T47D (cell line): ENCODE data around the gene EXOC4.

Experiments used
- DNase-seq, 2 experiments: peaks; one replicate each; pipeline versions ENCODE4 v3.0.0 to v3.0.0-alpha.2; 2011 to 2012; ENCODE audit warnings: low read depth in 1 of 2, low spot score in 1 of 2
- JUND ChIP-seq: IDR thresholded peaks from 2 replicates; pipeline ENCODE4 v1.6.1; 2012; ENCODE audit warnings: low read depth
- in situ Hi-C: cut with HindIII; loops from 2 replicates; pipeline ENCODE4 v1.10.0; 2016; ENCODE audit warnings: low sequenced_read_pairs, low pct_unique_long_range_greater_than_20kb

Gene EXOC4

DNA sequence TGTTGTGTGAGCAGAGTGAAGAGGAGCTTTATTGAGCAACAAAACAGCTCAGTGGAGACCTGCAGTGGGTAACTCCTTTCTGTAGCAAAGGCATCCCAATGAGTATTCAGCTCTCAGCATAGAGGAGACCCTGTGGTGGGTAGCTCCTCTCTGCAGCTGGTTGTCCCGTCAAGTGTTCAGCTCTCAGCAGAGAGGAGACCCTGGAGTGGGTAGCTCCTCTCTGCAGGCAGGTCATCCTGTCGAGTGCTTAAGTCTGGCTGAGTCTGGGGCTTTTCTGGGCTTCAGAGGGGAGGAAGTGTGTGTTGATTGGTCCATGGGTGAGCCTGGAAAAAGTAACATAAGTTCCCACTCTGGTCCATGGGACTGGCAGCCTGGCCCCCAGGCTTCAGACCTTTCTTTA is 702.3 kb downstream of the EXOC4 start:
- in situ Hi-C loops: no loop called here
- no peak for TF ChIP-seq JUND
- DNase-seq: no peak

DNA sequence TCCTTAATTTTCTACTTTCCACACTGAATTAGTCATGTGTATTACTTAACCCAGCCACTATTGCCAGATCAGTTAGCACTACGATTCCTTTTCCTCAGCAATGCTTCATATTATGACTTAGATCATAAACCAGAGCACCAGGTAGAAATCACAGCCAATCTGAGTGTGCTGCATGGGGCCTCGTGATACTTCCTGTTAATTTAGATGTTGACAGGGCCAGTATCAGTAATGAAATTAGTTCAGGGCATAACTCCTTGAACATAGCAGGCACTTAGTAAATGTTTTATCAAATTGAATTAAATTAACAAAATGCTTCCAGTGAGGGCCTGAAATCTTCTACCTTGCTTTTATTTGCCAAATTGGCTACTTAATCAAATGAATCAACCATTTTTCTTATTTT is 705.0 kb downstream of the EXOC4 start:
- no peak for DNase-seq
- in situ Hi-C loops: no loop called here
- no peak for TF ChIP-seq JUND

DNA sequence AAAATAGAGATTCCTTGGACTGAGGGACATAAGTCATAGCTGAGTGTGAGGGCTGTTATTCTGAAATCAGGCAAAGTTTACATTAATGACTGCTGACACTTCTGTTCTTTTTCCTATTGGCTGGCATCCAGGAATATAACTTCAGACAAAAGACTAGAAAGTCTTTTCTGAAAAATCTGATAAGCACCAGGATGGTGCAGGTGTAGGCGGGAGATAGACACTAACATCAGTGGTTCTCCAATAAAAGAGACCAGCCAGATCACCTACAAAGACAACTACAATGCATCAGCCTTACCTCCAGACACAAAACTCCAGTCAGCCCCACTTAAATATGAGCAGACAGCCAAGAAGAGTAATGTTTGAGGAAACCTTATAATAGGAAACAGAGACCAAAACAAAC is 705.9 kb downstream of the EXOC4 start:
- no peak for DNase-seq
- in situ Hi-C loops: no loop called here
- TF ChIP-seq JUND: no peak

DNA sequence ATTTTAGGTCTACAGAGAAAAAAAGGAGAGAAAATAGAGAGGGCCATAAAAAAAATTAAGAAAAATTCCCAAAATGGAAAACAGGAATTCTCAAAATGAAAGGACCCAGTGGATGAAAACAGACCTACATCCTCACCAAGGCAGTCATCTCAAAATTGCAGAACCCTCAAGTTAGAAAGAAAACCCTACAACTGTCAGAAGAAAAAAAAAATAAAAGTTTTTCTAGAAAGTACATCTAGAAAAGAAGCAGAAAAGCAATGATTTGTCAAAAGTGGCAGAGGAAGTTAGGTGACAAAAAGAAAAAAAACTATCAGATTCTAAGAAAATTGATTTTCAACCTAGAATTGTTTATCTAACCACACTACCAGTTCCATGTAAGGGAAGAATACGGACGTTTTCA is 706.6 kb downstream of the EXOC4 start:
- DNase-seq: no peak
- in situ Hi-C loops: no loop called here

GRCh38 chr7:133961724-133962123 is 708.8 kb downstream of the EXOC4 start:
- no peak for TF ChIP-seq JUND
- in situ Hi-C loops: no loop called here
- no peak for DNase-seq

More for the DNA sequence above, 706.6 kb downstream of the EXOC4 start:
- no peak for TF ChIP-seq JUND

GRCh38 chr7:133962646-133963045 is 709.8 kb downstream of the EXOC4 start:
- in situ Hi-C loops: no loop called here
- no peak for DNase-seq
- TF ChIP-seq JUND: no peak

GRCh38 chr7:133963629-133964028 is 710.8 kb downstream of the EXOC4 start:
- DNase-seq: no peak
- TF ChIP-seq JUND: no peak
- in situ Hi-C loops: no loop called here

DNA sequence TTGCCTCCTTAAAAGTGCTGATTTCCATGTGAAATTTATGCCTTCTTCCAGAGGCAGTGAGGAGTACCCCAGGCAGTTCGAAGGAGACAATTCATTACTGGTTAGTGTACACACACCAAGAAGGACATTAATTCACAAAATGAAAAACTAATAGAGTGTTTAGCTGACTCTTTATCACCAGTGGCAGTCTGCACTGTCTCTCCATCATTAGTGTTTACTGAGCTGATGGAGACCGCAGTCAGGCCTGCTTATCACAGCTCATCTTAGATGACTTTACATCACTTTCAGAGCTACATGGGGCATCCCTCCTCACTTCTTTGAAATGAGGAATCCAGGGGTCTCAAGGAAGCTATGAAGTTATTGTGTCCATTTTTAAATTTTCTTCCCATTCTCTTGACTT is 718.7 kb downstream of the EXOC4 start:
- no peak for DNase-seq
- no peak for TF ChIP-seq JUND
- in situ Hi-C loops: no loop called here

DNA sequence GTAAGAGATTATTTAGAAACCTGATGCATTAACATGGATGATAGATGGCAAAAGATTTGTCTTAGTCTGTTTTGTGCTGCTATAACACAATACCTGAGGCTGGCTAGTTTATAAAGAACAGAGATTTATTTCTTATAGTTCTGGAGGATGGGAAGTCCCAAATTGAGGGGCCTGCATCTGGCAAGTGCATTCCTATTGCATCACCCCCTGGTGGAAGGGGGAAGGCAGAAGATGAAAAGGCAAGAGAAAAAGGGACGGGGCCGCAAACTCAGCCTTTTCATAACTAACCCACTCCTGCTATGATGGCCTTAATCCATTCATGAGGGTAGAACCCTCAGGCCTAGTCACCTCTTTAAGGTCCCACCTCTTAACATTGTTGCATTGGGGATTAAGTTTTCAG is 720.8 kb downstream of the EXOC4 start:
- in situ Hi-C loops: no loop called here
- TF ChIP-seq JUND: no peak
- DNase-seq: no peak

- in situ Hi-C loops: no loop called here
- TF ChIP-seq JUND: no peak
- DNase-seq: no peak
Observed at GRCh38 chr7:133975130-133975529, 722.3 kb downstream of the EXOC4 start.

GRCh38 chr7:133976140-133976539 is 723.3 kb downstream of the EXOC4 start:
- in situ Hi-C loops: no loop called here
- DNase-seq: no peak
- no peak for TF ChIP-seq JUND

DNA sequence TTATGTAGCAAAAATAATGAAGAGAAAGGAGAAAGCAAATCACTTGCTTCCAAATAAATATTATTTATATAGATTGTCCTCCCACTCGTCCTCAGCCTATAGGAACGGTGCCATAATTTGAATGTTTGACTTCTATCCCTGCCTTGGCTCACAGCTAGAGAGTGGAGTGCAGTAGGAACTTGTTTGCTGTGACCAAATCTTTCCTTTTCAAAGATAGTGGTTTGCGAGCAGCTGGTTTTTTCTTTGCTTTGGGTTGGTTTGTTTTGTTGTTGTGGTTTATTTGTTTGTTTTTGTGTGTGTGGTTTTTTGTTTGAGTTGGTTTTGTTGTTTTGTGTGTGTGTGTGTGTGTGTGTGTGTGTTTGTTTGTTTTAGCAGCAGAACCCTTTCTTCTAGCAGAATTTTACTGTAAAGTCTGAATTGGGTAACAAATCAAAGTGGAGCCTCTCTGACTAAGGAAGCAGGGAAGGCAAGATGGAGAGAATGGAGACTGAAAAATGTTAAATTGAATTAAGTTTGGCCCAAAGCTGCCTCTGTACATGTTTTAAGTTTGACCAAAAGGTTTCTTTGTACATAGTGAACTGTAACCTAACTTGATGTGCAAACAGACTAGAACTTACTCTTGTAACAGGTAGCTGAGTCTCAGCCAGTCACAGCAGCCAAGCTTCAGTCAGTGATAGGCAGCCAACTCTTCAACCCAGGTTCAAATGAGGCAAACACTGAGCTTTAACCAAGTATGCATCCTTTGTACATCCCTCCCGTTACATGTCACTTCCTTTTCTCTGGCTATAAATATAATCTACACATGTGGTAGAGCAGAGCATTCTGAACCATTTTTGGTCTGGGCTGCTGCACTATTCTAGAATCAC is 724.8 kb downstream of the EXOC4 start:
- in situ Hi-C loops: no loop called here
- DNase-seq: peak in 1 of 2 experiments; percentile 66
- TF ChIP-seq JUND: 0 out of 2 replicates have a peak, but pooled peaks have one; percentile 25

DNA sequence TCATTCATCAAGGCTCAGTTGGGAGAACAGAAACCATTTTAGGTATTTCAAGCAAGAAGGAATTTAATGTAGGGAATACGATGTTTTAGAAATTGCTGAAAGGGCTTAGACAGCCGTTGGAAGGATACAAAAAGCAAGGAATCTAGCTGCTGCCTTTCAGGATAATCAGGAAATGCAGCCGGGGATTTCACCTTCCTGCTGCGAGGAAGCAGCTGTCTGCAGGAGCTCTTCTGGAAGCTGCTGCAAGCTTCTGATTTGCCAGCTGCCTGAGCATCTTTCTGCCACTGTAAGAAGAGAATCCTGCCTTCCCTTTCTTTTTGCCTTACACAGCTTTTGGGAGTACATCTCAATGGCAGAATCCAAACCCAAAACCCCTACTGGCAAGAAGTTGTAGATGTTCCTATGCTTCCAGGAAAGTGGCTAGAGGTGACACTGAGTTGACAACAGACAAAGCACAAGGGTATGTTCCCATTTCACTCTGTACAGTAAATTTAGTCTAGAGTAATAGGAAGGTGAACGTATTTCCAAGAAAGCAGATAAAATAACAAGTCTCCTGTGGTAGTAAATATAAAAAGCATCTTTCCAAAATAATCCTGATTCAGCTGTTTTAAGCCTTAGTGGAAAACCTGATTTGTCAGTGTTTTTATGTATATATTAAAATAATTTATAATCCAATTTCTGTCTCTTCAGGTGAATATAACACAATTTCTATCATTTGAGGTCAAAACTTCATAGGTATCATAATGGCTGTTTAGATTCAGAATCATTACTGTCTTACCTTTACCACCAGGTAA is 725.8 kb downstream of the EXOC4 start:
- TF ChIP-seq JUND: no peak
- DNase-seq: no peak
- in situ Hi-C loops: no loop called here

DNA sequence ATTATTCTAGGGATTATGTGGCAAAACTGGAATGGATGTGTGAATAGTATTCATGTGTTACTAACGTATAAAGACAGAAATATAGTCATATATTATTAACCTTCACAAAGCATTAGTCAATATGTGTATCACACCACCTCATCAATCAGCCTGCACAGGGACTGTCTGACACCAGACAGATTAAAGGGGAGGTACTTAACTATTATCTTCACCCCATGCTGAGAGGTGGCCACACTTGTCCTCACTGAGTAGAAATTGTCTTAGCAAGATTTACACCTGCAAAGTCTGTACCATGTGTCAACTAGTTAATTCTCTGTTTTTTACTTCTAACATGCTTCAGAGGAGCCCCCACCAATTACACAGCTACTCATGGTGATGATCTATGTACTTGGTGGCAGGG is 727.9 kb downstream of the EXOC4 start:
- no peak for TF ChIP-seq JUND
- in situ Hi-C loops: no loop called here
- DNase-seq: no peak
